ENCODE measurements around the gene MGST2. TPM values are rescaled to one million over a fixed set of nuclear protein-coding genes. Genes with fewer than 3 reads are reported as not detected.

Gene MGST2
- total RNA-seq, 1 donor from 2014 or later: 35.8 TPM

DNA sequence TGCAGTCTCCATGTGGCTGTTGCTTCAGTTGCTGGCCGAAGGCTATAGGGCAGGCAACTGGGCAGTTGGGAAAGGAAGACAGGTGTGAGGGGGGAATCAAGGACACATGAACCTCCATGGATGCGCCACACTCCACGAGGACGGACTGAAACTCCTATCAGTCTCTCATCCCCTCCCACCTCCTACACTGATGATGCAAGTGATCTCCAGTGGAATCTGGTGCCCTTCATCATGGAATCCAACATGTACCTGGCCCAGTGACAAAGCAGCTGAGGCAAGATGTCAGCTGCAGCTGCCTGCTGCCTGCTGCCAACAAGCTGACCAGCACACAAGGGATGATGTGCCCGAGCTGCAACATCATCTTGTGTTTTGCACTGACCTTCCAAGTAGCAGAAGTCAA lies 26.0 kb upstream of the MGST2 start:
- TF ChIP-seq CTCF (IDR thresholded peaks at IDR 0.05; ENCODE audit: insufficient read depth, low read length, poor library complexity, severe bottlenecking): no peak
- H3K36me3 ChIP-seq (ENCODE audit: control insufficient read depth, insufficient read depth, low read length): no peaks in the 10 kb centered on the region
- H3K27me3 ChIP-seq (ENCODE audit: control insufficient read depth, insufficient read depth, low read length): no peaks in the 10 kb centered on the region
- no peak for DNase-seq (ENCODE audit: low read depth)
- H3K4me3 ChIP-seq (ENCODE audit: low read depth, low read length): no peak overlapping the region

DNA sequence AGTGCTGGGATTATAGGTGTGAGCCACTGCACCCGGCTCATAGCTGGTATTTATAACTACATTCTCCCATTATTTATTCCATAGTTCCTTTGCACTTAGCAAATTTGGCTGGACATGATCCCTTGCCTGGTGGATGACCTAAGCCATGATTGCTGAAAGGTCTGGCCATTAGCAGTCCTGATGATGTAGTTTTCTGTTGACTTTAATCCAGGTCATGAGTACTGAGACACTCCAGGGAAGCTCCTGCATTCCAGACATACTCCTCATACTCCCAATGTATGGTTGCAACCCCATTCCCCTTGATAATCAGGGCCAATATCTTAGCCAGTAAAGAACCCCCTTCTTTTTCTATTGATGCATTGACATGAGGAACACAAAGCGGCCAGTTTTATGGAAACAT lies 24.4 kb upstream of the MGST2 start:
- Histone ChIP-seq H3K36me3 (ENCODE audit: control insufficient read depth, insufficient read depth, low read length) (no peaks in the 10 kb centered on the region), H3K27me3 (ENCODE audit: control insufficient read depth, insufficient read depth, low read length) (no peaks in the 10 kb centered on the region), H3K4me3 (ENCODE audit: low read depth, low read length) (no peak overlapping the region)
- DNase-seq (ENCODE audit: low read depth): no peak
- no peak for TF ChIP-seq CTCF (IDR thresholded peaks at IDR 0.05; ENCODE audit: insufficient read depth, low read length, poor library complexity, severe bottlenecking)

DNA sequence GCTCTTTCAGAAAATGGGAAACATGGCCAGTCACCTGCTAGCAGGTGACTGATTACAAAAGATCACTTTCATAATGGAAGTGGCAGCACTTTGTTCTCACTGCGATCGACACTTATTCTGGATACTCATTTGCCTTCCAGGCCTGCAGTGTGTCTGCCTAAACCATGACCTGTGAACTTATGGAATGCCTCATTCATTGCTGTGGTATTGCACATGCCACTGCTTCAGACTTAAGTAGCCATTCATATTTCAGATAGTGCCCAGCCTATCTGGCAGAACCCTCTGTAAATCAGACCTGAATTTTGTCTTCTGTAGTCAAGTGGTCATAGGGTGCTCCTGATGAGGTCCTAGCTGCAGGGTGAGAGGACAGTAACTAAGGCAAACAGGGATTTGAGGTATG lies 23.3 kb upstream of the MGST2 start:
- Histone ChIP-seq H3K36me3 (ENCODE audit: control insufficient read depth, insufficient read depth, low read length) (no peaks in the 10 kb centered on the region), H3K4me3 (ENCODE audit: low read depth, low read length) (no peak overlapping the region), H3K27me3 (ENCODE audit: control insufficient read depth, insufficient read depth, low read length) (no peaks in the 10 kb centered on the region)
- peak; percentile 48 for DNase-seq (ENCODE audit: low read depth)
- no peak for TF ChIP-seq CTCF (IDR thresholded peaks at IDR 0.05; ENCODE audit: insufficient read depth, low read length, poor library complexity, severe bottlenecking)

- H3K27me3 ChIP-seq (ENCODE audit: control insufficient read depth, insufficient read depth, low read length): no peaks in the 10 kb centered on the region
- DNase-seq (ENCODE audit: low read depth): no peak
- no peaks in the 10 kb centered on the region for H3K36me3 ChIP-seq (ENCODE audit: control insufficient read depth, insufficient read depth, low read length)
- H3K4me3 ChIP-seq (ENCODE audit: low read depth, low read length): no peak overlapping the region
- no peak for TF ChIP-seq CTCF (IDR thresholded peaks at IDR 0.05; ENCODE audit: insufficient read depth, low read length, poor library complexity, severe bottlenecking)
Observed at GRCh38 chr4:139643042-139643895, 22.4 kb upstream of the MGST2 start.

DNA sequence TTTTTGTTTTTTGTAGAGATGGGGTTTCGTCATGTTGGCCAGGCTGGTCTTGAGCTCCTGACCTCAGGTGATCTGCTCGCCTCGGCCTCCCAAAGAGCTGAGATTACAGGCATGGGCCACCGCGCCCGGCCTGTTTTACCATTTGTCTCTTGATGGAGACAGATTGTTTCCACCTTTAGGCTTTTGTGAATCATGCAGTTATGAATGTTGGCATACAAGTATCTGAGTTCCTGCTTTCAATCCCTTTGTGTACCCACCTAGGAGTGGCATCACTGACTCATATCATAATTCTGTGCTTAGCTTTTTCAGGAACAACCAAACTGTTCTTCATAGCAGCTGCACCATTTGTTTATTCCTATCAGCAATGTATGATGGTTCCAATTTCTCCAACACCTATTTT lies 20.2 kb upstream of the MGST2 start:
- Histone ChIP-seq H3K4me3 (ENCODE audit: low read depth, low read length) (no peak overlapping the region), H3K36me3 (ENCODE audit: control insufficient read depth, insufficient read depth, low read length) (no peaks in the 10 kb centered on the region), H3K27me3 (ENCODE audit: control insufficient read depth, insufficient read depth, low read length) (no peaks in the 10 kb centered on the region)
- no peak for TF ChIP-seq CTCF (IDR thresholded peaks at IDR 0.05; ENCODE audit: insufficient read depth, low read length, poor library complexity, severe bottlenecking)
- no peak for DNase-seq (ENCODE audit: low read depth)

DNA sequence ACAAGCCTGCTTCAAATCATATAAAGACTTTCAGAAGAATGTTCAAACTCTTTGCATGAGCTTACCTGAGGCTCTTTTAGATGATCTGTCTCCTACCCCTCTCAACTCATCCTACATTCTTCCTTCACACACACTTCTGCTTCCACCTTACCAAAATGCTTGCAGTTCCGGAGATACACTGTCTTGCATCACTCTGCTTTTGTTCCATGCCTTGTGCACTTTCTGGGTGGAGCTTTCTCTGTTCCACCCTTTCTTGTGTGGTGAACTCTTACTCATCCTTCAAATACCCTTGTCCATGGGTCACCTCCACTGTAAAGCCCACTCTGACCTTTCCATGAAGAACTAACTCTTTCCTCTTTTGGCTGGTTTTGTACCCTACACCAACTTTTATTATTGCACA lies 18.4 kb upstream of the MGST2 start:
- TF ChIP-seq CTCF (IDR thresholded peaks at IDR 0.05; ENCODE audit: insufficient read depth, low read length, poor library complexity, severe bottlenecking): no peak
- Histone ChIP-seq H3K27me3 (ENCODE audit: control insufficient read depth, insufficient read depth, low read length) (no peaks in the 10 kb centered on the region), H3K36me3 (ENCODE audit: control insufficient read depth, insufficient read depth, low read length) (no peaks in the 10 kb centered on the region), H3K4me3 (ENCODE audit: low read depth, low read length) (no peak overlapping the region)
- no peak for DNase-seq (ENCODE audit: low read depth)
